Erythroblast (primary cell): ENCODE data around the gene PRRG1.

Experiments used
- GATA1 ChIP-seq: IDR thresholded peaks from 2 replicates; pipeline ENCODE4 v1.6.1; 2011; ENCODE audit warnings: low read depth, mild to moderate bottlenecking, control low read depth, low read length, moderate library complexity
- POLR2A ChIP-seq: IDR thresholded peaks from 2 replicates; pipeline ENCODE4 v1.6.1; 2011; ENCODE audit warnings: mild to moderate bottlenecking, low read length

- TF ChIP-seq POLR2A (no peak), GATA1 (no peak)
Observed at GRCh38 chrX:37468124-37468739, 119.1 kb downstream of the PRRG1 start.
